GM23248 (cell line): ENCODE results near the gene CREB5. TPM values are rescaled to one million over a fixed set of nuclear protein-coding genes. Genes with fewer than 3 reads are reported as not detected.

Experiments used
- DNase-seq: peaks from one replicate; pipeline ENCODE4 v3.0.0-alpha.2; 2015
- H2AFZ ChIP-seq: fragments of 200-600 bp; sonication (generic); 2 replicates; pipeline ENCODE4 v1.6.1; 2016; ENCODE audit warnings: antibody characterized with exemption
- H3F3A ChIP-seq: fragments of 200-600 bp; sonication (generic); 2 replicates; pipeline ENCODE4 v1.6.1; 2016; ENCODE audit warnings: mild to moderate bottlenecking, antibody characterized with exemption, mixed run types; ENCODE audit not compliant: insufficient read depth
- H3K27ac ChIP-seq: fragments of 200-600 bp; sonication (generic); 2 replicates; pipeline ENCODE4 v1.5.1; 2016; ENCODE audit warnings: mild to moderate bottlenecking
- H3K27me3 ChIP-seq: fragments of 200-600 bp; sonication (generic); replicated peaks from 2 replicates; pipeline ENCODE4 v1.6.1; 2016; ENCODE audit warnings: mild to moderate bottlenecking; ENCODE audit not compliant: insufficient read depth
- H3K36me3 ChIP-seq: fragments of 200-600 bp; sonication (generic); 2 replicates; pipeline ENCODE4 v1.6.1; 2016; ENCODE audit warnings: low read depth, mild to moderate bottlenecking
- H3K4me1 ChIP-seq: fragments of 200-600 bp; sonication (generic); 2 replicates; pipeline ENCODE4 v1.6.1; 2016; ENCODE audit warnings: mild to moderate bottlenecking; ENCODE audit not compliant: insufficient read depth
- H3K4me2 ChIP-seq: fragments of 200-600 bp; sonication (generic); one replicate; pipeline ENCODE4 v1.6.1; 2016; ENCODE audit warnings: mild to moderate bottlenecking; ENCODE audit not compliant: unreplicated experiment
- H3K4me3 ChIP-seq: fragments of 200-600 bp; sonication (generic); 2 replicates; pipeline ENCODE4 v1.5.1; 2016; ENCODE audit warnings: mild to moderate bottlenecking
- H3K79me2 ChIP-seq: fragments of 200-600 bp; sonication (generic); 2 replicates; pipeline ENCODE4 v1.6.1; 2016; ENCODE audit warnings: mild to moderate bottlenecking; ENCODE audit not compliant: insufficient read depth
- H3K9ac ChIP-seq: fragments of 200-600 bp; sonication (generic); 2 replicates; pipeline ENCODE4 v1.6.1; 2016; ENCODE audit warnings: mild to moderate bottlenecking
- H3K9me2 ChIP-seq: fragments of 200-600 bp; sonication (generic); 2 replicates; pipeline ENCODE4 v1.6.1; 2016; ENCODE audit warnings: mixed run types, mild to moderate bottlenecking, moderate library complexity; ENCODE audit not compliant: insufficient read depth
- H3K9me3 ChIP-seq: fragments of 200-600 bp; sonication (generic); one replicate; pipeline ENCODE4 v1.6.1; 2017; ENCODE audit warnings: low read depth
- H4K20me1 ChIP-seq: fragments of 200-600 bp; sonication (generic); 2 replicates; pipeline ENCODE4 v1.6.0; 2016; ENCODE audit not compliant: insufficient read depth
- EZH2 ChIP-seq: fragments of 200-600 bp; sonication (generic); IDR thresholded peaks from 2 replicates; pipeline ENCODE4 v1.6.1; 2018; ENCODE audit warnings: antibody characterized with exemption, mild to moderate bottlenecking; ENCODE audit not compliant: insufficient read depth, poor library complexity, severe bottlenecking
- EZH2phosphoT487 ChIP-seq: fragments of 200-600 bp; sonication (generic); IDR thresholded peaks from 2 replicates; pipeline ENCODE4 v1.6.1; 2018; ENCODE audit warnings: antibody characterized with exemption, moderate library complexity, mild to moderate bottlenecking, low read depth; ENCODE audit not compliant: insufficient read depth
- WGBS, 2 experiments: methylation state at CpG; one replicate each; pipeline ENCODE4 v1.1.6; 2015 to 2017; ENCODE audit warnings: low lambda C conversion rate in 2 of 2, low coverage in 1 of 2; ENCODE audit errors: missing lambda C conversion rate in 2 of 2; 5-methylcytosine and 5-hydroxymethylcytosine counted together
- in situ Hi-C: fragments of 300-500 bp; cut with MboI; formaldehyde crosslinking; loops from 2 replicates; pipeline ENCODE4 v1.15.0; 2020
- polyA plus RNA-seq: library from polyadenylated mRNA; unstranded; fragments of >200 nt; fragmentation: Nextera tagmentation; extraction: Ambion mirVana; gene quantifications from 2 replicates; pipeline ENCODE4 v1.2.1, GENCODE V29; 2016
- total RNA-seq: library from RNA; depleted of rRNA; stranded (reverse); fragments of >200 nt; shearing (Covaris generic); gene quantifications from 2 replicates; pipeline ENCODE4 v1.2.3, GENCODE V29; 2014

The CREB5 gene
- total and polyA plus RNA-seq, 2 experiments from 2014 or later = 13.6 to 19.2 TPM

- no peak overlapping the region for H3K4me3 ChIP-seq
- no peaks in the 10 kb centered on the region; the same call in 1 of the 2 replicates for H3K27me3 ChIP-seq
- no peak overlapping the region for H3K4me2 ChIP-seq
- no peak overlapping the region for H3K9ac ChIP-seq
- H3K79me2 ChIP-seq = no peaks in the 10 kb centered on the region
- no peak overlapping the region for H3K27ac ChIP-seq
- H3K4me1 ChIP-seq = no peaks in the 10 kb centered on the region; the same call in 1 of the 2 replicates
- H4K20me1 ChIP-seq = no peaks in the 10 kb centered on the region
- H3F3A ChIP-seq = peaks cover 12% of the 10 kb centered on the region
- no peaks in the 10 kb centered on the region for H3K9me2 ChIP-seq
- no peaks in the 10 kb centered on the region for H3K36me3 ChIP-seq
- H3K9me3 ChIP-seq = no peaks in the 10 kb centered on the region
- no peak for TF ChIP-seq EZH2
- TF ChIP-seq EZH2phosphoT487 = no peak
- H2AFZ ChIP-seq = no peak overlapping the region
- no peak for DNase-seq
- in situ Hi-C loops = no loop called here
- WGBS, 2 experiments = 38 to 45% methylated on average over 5 of the region's 5 CpGs
Measured at GRCh38 chr7:28446131-28446530, 33.8 kb downstream of the CREB5 start.

- Histone ChIP-seq H3K4me3 (no peak overlapping the region), H3K4me2 (no peak overlapping the region)
- TF ChIP-seq EZH2 (no peak), EZH2phosphoT487 (no peak)
Measured at GRCh38 chr7:28447071-28447470, 34.8 kb downstream of the CREB5 start.

GRCh38 chr7:28448708-28449107, 36.4 kb downstream of the CREB5 start:
- in situ Hi-C loops = no loop called here
- no peaks in the 10 kb centered on the region for H3K4me1 ChIP-seq
- 94 to 95% methylated on average over 4 of the region's 4 CpGs for WGBS, 2 experiments
- no peaks in the 10 kb centered on the region for H3K36me3 ChIP-seq
- H3K4me3 ChIP-seq = no peak overlapping the region
- no peaks in the 10 kb centered on the region for H3K79me2 ChIP-seq
- no peak overlapping the region for H2AFZ ChIP-seq
- no peaks in the 10 kb centered on the region for H3K9me2 ChIP-seq
- H4K20me1 ChIP-seq = no peaks in the 10 kb centered on the region
- no peak overlapping the region for H3K9ac ChIP-seq
- H3K27ac ChIP-seq = no peak overlapping the region
- TF ChIP-seq EZH2phosphoT487 (no peak), EZH2 (no peak)
- no peak overlapping the region for H3K4me2 ChIP-seq
- no peaks in the 10 kb centered on the region for H3F3A ChIP-seq
- no peak for DNase-seq
- H3K27me3 ChIP-seq = no peaks in the 10 kb centered on the region; the same call in 1 of the 2 replicates
- no peaks in the 10 kb centered on the region for H3K9me3 ChIP-seq

More at GRCh38 chr7:28447071-28447470, 34.8 kb downstream of the CREB5 start:
- H3K27ac ChIP-seq = no peak overlapping the region
- WGBS, 2 experiments = 95 to 97% methylated on average over 5 of the region's 5 CpGs
- H3K9me3 ChIP-seq = no peaks in the 10 kb centered on the region
- no peaks in the 10 kb centered on the region; the same call in 1 of the 2 replicates for H3K4me1 ChIP-seq
- H3F3A ChIP-seq = peaks cover 11% of the 10 kb centered on the region
- no peaks in the 10 kb centered on the region for H3K9me2 ChIP-seq
- no peaks in the 10 kb centered on the region for H4K20me1 ChIP-seq
- in situ Hi-C loops = no loop called here
- H3K9ac ChIP-seq = no peak overlapping the region
- no peaks in the 10 kb centered on the region; the same call in 1 of the 2 replicates for H3K27me3 ChIP-seq
- H2AFZ ChIP-seq = no peak overlapping the region
- no peaks in the 10 kb centered on the region for H3K36me3 ChIP-seq
- peak; percentile 34 for DNase-seq
- H3K79me2 ChIP-seq = no peaks in the 10 kb centered on the region

GRCh38 chr7:28452681-28453080, 40.4 kb downstream of the CREB5 start:
- Histone ChIP-seq H3K9me2 (no peaks in the 10 kb centered on the region), H2AFZ (no peak overlapping the region), H3K36me3 (no peaks in the 10 kb centered on the region), H4K20me1 (no peaks in the 10 kb centered on the region), H3K4me2 (no peak overlapping the region), H3K4me3 (no peak overlapping the region), H3K9ac (no peak overlapping the region), H3K4me1 (no peaks in the 10 kb centered on the region), H3K9me3 (no peaks in the 10 kb centered on the region), H3K27ac (no peak overlapping the region), H3K27me3 (no peaks in the 10 kb centered on the region; the same call in 1 of the 2 replicates), H3K79me2 (no peaks in the 10 kb centered on the region), H3F3A (no peaks in the 10 kb centered on the region)
- in situ Hi-C loops = no loop called here
- TF ChIP-seq EZH2 (no peak), EZH2phosphoT487 (no peak)
- 98% methylated on average over 2 of the region's 2 CpGs for WGBS, 2 experiments
- DNase-seq = no peak

- TF ChIP-seq EZH2phosphoT487 = no peak
- no peak for TF ChIP-seq EZH2
- no peaks in the 10 kb centered on the region for H4K20me1 ChIP-seq
- WGBS, 2 experiments = 89 to 96% methylated on average over 5 of the region's 5 CpGs
- no peaks in the 10 kb centered on the region for H3K9me3 ChIP-seq
- no peak overlapping the region for H3K27ac ChIP-seq
- H3K9ac ChIP-seq = no peak overlapping the region
- H3K36me3 ChIP-seq = no peaks in the 10 kb centered on the region
- no peak overlapping the region for H3K4me2 ChIP-seq
- no peak overlapping the region for H3K4me3 ChIP-seq
- no peaks in the 10 kb centered on the region for H3K9me2 ChIP-seq
- no peaks in the 10 kb centered on the region for H3F3A ChIP-seq
- in situ Hi-C loops = no loop called here
- no peaks in the 10 kb centered on the region for H3K4me1 ChIP-seq
- no peaks in the 10 kb centered on the region for H3K27me3 ChIP-seq
- no peak overlapping the region for H2AFZ ChIP-seq
- no peak for DNase-seq
- H3K79me2 ChIP-seq = no peaks in the 10 kb centered on the region
Measured at GRCh38 chr7:28455486-28455885, 43.2 kb downstream of the CREB5 start.
